ENCODE data around the gene RTN4RL2.
"Not testable (repeated sequence)": the region's sequence is repeated elsewhere in the genome, so short reads cannot be mapped to it uniquely, and the experiment has no call there.

RTN4RL2 gene

GRCh38 chr11:57434640-57435546, 25.4 kb upstream of the RTN4RL2 start:
- DNase-seq: peak; percentile 94

- no peak for DNase-seq
Observed at GRCh38 chr11:57436031-57436430, 24.3 kb upstream of the RTN4RL2 start.

GRCh38 chr11:57438345-57439285, 21.7 kb upstream of the RTN4RL2 start:
- no peak for DNase-seq

DNA sequence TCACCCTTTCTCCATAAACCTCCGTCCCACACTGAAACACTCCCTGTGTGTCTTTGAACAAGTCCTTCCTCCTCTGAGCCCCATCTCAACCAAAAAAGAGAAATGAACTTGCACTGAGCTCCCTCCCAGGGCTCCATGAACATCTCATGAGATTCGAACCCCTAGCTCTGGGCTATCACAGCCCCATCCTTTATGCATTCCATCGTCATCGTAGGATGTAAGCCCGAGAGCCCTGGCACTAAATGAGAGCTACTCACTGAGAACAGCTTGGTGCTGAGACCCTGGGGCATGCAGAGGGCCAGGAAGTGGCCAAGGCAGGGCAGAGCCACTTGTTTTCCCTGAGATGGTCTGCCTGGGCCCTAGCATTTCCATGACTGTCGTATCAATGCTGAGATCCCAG, 20.5 kb upstream of the RTN4RL2 start:
- no peak for DNase-seq

GRCh38 chr11:57440744-57441414, 19.4 kb upstream of the RTN4RL2 start:
- peak; percentile 77 for DNase-seq

GRCh38 chr11:57444362-57445121, 15.8 kb upstream of the RTN4RL2 start:
- no peak for DNase-seq

DNA sequence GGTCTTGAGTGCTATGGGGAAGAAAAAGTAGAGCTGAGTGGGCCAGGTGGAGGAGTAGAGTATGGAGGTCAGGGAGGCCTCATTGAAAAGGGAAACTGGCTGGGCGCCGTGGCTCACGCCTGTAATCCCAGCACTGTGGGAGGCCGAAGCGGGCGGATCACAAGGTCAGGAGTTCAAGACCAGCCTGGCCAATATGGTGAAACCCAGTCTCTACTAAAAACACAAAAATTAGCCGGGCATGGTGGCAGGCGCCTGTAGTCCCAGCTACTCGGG, 15.3 kb upstream of the RTN4RL2 start:
- DNase-seq: not testable (repeated sequence)

DNA sequence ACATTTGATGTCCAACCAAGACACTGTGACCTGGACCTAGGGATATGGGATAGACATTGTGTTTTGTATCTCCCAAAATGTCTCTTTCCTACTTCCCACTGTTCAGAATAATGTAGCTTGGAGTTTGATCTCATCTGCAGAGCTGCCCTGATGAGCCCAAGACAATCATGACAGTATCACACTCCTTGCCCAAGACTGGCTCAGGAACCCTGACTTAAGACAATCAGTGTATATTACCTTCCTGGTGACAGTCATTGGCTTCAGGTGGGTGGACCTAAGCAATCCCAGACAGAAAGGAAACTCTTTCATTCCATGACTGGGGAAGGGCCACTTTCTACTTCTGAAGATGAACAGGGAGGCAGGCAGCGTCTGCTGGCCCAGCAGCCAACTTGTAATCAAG, 14.3 kb upstream of the RTN4RL2 start:
- DNase-seq: no peak

GRCh38 chr11:57453543-57454177, 6.7 kb upstream of the RTN4RL2 start:
- peak; percentile 28 for DNase-seq

GRCh38 chr11:57456960-57457642, 3.2 kb upstream of the RTN4RL2 start:
- peak; percentile 45 for DNase-seq

DNA sequence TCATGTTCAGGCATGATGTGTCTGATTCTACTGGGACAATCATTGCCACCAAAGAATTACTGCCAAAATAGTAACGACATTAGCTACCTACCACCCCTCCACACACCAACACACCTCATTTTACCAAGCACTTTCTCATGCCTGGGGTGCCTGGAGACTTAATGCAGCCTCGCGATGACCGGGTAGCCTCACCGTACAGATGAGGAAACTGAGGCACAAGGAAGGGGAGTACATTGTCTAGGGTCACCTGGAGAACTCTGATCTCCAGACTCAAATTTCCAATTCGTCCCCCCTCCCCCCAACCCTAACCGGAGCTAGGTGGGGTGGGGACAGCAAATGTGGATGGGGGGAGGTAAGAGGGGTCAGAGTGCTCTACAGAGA, 2.7 kb upstream of the RTN4RL2 start:
- no peak for DNase-seq

GRCh38 chr11:57458060-57458409, 2.3 kb upstream of the RTN4RL2 start:
- DNase-seq: peak; percentile 8

DNA sequence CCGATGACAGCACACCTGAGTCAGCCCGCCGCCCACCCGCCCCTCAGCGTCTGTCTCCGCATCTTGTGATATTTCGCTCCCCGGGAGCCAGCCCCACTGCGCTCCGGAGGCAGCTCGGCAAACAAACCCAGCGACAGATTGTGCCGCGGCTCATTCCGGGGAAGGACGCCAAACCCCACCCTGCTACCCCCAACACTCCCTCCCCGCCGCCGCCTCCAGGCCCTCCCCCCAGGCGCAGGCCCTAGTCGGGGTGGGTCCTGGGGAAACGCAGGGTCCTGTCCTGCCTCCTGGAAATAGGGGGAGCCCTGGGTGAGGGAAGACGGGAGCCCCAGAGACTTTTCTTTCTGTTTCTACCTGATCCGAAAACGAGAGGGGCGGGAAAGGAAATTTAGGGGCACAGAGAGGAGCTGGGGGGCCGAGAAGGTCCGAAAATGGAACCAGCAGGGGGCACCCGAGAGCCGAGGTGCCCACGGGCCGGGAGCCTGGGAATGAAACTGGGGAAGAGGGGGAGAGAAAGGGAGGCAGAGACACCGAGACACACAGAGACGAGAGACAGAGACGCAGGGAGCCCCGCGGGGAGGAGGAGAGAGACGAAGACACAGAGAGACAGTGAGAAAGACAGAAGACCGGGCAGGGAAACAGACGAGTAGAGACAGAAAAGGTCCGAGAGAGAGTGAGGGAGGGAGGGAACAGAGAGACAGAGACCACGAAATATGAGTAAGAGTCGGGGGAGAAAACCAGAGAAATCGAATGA, 1.7 kb upstream of the RTN4RL2 start:
- peak; percentile 40 for DNase-seq

DNA sequence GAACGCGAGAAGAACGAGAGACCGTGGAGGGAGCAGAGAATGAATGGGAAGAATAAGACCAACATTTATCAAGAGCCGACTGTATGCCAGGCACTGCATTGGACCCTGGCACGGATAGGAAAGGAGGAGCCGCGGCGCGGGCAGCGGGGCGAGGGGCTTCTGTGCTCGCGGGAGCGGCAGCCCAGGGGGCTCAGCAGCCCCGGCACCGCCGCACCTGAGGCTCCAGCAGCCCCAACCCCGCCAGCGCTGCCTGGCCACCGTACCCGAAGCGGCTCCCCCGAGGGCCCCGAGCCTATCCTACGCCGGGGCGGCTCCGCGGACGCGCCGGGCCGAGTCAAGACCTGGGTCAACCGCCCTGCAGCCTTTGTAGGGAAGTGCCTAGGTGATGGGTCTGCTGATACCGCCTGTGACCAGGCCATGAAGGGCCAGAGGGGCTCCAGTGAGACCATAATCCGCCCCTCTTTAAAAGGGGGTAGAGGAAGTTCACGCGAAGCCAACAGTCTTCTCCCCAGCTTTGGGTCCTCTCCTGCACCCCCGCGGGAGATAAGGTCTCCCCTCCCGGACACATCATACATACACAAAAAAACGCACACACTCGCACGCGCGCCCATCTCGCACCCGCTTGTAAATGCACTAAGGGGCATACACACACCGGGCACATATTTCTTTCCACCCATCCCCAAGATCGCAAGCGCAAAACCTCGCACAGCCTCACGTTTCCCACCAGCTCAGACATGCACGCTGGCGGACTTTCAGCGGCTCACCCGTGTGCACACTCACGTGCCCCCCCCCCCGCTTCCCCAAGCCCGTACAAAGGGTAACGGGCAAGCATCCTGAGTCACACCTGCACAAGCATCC, 935 bp upstream of the RTN4RL2 start:
- DNase-seq: no peak

GRCh38 chr11:57460758-57461749, 726 bp downstream of the RTN4RL2 start:
- peak; percentile 22 for DNase-seq

GRCh38 chr11:57461841-57462489, 1.6 kb downstream of the RTN4RL2 start:
- DNase-seq: no peak

- no peak for DNase-seq
Observed at GRCh38 chr11:57462597-57462996, 2.3 kb downstream of the RTN4RL2 start.

Measured in DMS79 treated with DMSO at 0.1 percent for 48 hours (cell line).